ENCODE measurements around the gene UBL3. TPM values are rescaled to one million over a fixed set of nuclear protein-coding genes. Genes with fewer than 3 reads are reported as not detected.

Gene UBL3
- total and polyA plus RNA-seq, 10 of the 15 experiments (the other 5 are each of a cell fraction or from before 2014, with no cell fraction given), result 5.5 to 13.7 (median 10.6) TPM

DNA sequence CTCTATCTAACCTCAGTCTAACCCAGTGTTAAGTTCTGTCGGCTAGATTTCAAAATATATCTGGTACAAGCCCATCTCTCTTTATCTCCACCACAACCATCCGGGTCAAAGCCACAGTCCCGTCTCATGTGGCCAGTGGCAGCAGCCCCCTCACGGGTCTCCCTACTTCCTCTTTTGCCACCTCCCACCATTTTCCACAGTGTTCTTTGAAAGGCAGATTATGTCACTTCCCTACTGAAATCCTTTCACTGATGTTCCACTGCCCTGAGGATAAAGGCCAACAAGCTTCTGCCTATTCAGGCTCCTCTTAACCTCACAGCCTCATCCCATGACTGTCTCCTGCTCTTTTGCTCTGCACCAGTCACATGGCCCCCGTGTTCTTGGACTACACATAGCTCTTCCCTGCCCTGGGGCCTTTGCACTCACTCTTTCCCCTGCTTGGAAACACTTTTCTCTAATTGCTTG is 117.2 kb downstream of the UBL3 start (continued):
- TF ChIP-seq, protein P1, sequence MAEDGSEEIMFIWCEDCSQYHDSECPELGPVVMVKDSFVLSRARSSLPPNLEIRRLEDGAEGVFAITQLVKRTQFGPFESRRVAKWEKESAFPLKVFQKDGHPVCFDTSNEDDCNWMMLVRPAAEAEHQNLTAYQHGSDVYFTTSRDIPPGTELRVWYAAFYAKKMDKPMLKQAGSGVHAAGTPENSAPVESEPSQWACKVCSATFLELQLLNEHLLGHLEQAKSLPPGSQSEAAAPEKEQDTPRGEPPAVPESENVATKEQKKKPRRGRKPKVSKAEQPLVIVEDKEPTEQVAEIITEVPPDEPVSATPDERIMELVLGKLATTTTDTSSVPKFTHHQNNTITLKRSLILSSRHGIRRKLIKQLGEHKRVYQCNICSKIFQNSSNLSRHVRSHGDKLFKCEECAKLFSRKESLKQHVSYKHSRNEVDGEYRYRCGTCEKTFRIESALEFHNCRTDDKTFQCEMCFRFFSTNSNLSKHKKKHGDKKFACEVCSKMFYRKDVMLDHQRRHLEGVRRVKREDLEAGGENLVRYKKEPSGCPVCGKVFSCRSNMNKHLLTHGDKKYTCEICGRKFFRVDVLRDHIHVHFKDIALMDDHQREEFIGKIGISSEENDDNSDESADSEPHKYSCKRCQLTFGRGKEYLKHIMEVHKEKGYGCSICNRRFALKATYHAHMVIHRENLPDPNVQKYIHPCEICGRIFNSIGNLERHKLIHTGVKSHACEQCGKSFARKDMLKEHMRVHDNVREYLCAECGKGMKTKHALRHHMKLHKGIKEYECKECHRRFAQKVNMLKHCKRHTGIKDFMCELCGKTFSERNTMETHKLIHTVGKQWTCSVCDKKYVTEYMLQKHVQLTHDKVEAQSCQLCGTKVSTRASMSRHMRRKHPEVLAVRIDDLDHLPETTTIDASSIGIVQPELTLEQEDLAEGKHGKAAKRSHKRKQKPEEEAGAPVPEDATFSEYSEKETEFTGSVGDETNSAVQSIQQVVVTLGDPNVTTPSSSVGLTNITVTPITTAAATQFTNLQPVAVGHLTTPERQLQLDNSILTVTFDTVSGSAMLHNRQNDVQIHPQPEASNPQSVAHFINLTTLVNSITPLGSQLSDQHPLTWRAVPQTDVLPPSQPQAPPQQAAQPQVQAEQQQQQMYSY (CRISPR knock-in tag; IDR thresholded peaks at IDR 0.05), result no peak
- no peak for TF ChIP-seq HDAC2 (IDR thresholded peaks at IDR 0.05)
- TF ChIP-seq HDAC6 (IDR thresholded peaks at IDR 0.05; ENCODE audit: unreplicated experiment), result no peak
- no peak for TF ChIP-seq FOXK2 (IDR thresholded peaks at IDR 0.05)
- TF ChIP-seq NR2C1 (IDR thresholded peaks at IDR 0.05), result no peak
- TF ChIP-seq, protein P2, sequence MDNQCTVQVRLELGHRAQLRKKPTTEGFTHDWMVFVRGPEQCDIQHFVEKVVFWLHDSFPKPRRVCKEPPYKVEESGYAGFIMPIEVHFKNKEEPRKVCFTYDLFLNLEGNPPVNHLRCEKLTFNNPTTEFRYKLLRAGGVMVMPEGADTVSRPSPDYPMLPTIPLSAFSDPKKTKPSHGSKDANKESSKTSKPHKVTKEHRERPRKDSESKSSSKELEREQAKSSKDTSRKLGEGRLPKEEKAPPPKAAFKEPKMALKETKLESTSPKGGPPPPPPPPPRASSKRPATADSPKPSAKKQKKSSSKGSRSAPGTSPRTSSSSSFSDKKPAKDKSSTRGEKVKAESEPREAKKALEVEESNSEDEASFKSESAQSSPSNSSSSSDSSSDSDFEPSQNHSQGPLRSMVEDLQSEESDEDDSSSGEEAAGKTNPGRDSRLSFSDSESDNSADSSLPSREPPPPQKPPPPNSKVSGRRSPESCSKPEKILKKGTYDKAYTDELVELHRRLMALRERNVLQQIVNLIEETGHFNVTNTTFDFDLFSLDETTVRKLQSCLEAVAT (IDR thresholded peaks at IDR 0.05), result no peak
- TF ChIP-seq ZNF274 (IDR thresholded peaks at IDR 0.05; ENCODE audit: insufficient read depth, insufficient read length), result no peak
- no peak for TF ChIP-seq RCOR1 (conservative IDR thresholded peaks at IDR 0.05; ENCODE audit: low read depth, low read length)
- no peak for TF ChIP-seq ZBED1 (IDR thresholded peaks at IDR 0.05; ENCODE audit: borderline replicate concordance)
- no peak for TF ChIP-seq SIX5 (IDR thresholded peaks at IDR 0.05; ENCODE audit: low read depth, low read length, severe bottlenecking)
- TF ChIP-seq YBX1 (IDR thresholded peaks at IDR 0.05), result no peak
- no peak for TF ChIP-seq CBX3 (IDR thresholded peaks at IDR 0.05; ENCODE audit: borderline replicate concordance, low read depth)
- TF ChIP-seq NFYB (IDR thresholded peaks at IDR 0.05; ENCODE audit: insufficient read depth, low read depth, low read length), result no peak
- TF ChIP-seq SMARCA5 (IDR thresholded peaks at IDR 0.05), result no peak
- TF ChIP-seq, protein P3, sequence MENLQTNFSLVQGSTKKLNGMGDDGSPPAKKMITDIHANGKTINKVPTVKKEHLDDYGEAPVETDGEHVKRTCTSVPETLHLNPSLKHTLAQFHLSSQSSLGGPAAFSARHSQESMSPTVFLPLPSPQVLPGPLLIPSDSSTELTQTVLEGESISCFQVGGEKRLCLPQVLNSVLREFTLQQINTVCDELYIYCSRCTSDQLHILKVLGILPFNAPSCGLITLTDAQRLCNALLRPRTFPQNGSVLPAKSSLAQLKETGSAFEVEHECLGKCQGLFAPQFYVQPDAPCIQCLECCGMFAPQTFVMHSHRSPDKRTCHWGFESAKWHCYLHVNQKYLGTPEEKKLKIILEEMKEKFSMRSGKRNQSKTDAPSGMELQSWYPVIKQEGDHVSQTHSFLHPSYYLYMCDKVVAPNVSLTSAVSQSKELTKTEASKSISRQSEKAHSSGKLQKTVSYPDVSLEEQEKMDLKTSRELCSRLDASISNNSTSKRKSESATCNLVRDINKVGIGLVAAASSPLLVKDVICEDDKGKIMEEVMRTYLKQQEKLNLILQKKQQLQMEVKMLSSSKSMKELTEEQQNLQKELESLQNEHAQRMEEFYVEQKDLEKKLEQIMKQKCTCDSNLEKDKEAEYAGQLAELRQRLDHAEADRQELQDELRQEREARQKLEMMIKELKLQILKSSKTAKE (IDR thresholded peaks at IDR 0.05; ENCODE audit: low read depth, poor library complexity, severe bottlenecking), result no peak
- no peak for TF ChIP-seq KDM1A (IDR thresholded peaks at IDR 0.05; ENCODE audit: borderline replicate concordance)
- 0 out of 3 replicates have a peak, but pooled peaks of 1 of the 2 experiments have one; percentile 14 for TF ChIP-seq EGR1 (IDR thresholded peaks at IDR 0.05; ENCODE audit: borderline replicate concordance in 1 of 2, low read depth in 2 of 2, low read length in 2 of 2)
- no peak for TF ChIP-seq BMI1 (IDR thresholded peaks at IDR 0.05; ENCODE audit: borderline replicate concordance)
- TF ChIP-seq, protein P4, sequence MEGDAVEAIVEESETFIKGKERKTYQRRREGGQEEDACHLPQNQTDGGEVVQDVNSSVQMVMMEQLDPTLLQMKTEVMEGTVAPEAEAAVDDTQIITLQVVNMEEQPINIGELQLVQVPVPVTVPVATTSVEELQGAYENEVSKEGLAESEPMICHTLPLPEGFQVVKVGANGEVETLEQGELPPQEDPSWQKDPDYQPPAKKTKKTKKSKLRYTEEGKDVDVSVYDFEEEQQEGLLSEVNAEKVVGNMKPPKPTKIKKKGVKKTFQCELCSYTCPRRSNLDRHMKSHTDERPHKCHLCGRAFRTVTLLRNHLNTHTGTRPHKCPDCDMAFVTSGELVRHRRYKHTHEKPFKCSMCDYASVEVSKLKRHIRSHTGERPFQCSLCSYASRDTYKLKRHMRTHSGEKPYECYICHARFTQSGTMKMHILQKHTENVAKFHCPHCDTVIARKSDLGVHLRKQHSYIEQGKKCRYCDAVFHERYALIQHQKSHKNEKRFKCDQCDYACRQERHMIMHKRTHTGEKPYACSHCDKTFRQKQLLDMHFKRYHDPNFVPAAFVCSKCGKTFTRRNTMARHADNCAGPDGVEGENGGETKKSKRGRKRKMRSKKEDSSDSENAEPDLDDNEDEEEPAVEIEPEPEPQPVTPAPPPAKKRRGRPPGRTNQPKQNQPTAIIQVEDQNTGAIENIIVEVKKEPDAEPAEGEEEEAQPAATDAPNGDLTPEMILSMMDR (IDR thresholded peaks at IDR 0.05 in 2 of 3, conservative IDR thresholded peaks at IDR 0.05 in 1 of 3; ENCODE audit: control insufficient read depth in 2 of 3, extremely low read depth in 1 of 3, insufficient read depth in 1 of 3, low read depth in 3 of 3, low read length in 3 of 3), result no peak
